ENCODE data around the gene HENMT1.

- TF ChIP-seq CTCF (IDR thresholded peaks at IDR 0.05 in 4 of 5, conservative IDR thresholded peaks at IDR 0.05 in 1 of 5) (no peak), POLR2A (IDR thresholded peaks at IDR 0.05) (no peak)
Observed at GRCh38 chr1:108644984-108645383, 15.9 kb downstream of the HENMT1 start.

Data from gastrocnemius medialis (tissue), 4 donors.